Astrocyte (in vitro differentiated cells and primary cell): ENCODE measurements around the gene KCNMA1. TPM values are rescaled to one million over a fixed set of nuclear protein-coding genes. Genes with fewer than 3 reads are reported as not detected.

Source experiments
- DNase-seq: peaks from one replicate; pipeline ENCODE4 v3.0.0-alpha.2; 2010; ENCODE audit warnings: low read depth
- FAIRE-seq: peaks from 2 replicates; lab custom pipeline; 2011; peaks lifted over from hg19 to GRCh38; lab: Jason Lieb, UNC
- H2AFZ ChIP-seq: 2 replicates; pipeline ENCODE4 v1.6.0; 2012; ENCODE audit warnings: low read depth, low read length, inconsistent platforms
- H3K27ac ChIP-seq: 2 replicates; pipeline ENCODE4 v1.5.1; 2011; ENCODE audit warnings: low read depth, low read length, inconsistent platforms
- H3K27me3 ChIP-seq: 2 replicates; pipeline ENCODE4 v1.6.0; 2011; ENCODE audit warnings: low read length, inconsistent platforms; ENCODE audit not compliant: insufficient read depth
- H3K36me3 ChIP-seq: 2 replicates; pipeline ENCODE4 v1.5.1; 2011; ENCODE audit warnings: low read length, inconsistent platforms; ENCODE audit not compliant: insufficient read depth
- H3K4me1 ChIP-seq: 2 replicates; pipeline ENCODE4 v1.5.1; 2011; ENCODE audit warnings: low read length, inconsistent platforms; ENCODE audit not compliant: insufficient read depth
- H3K4me2 ChIP-seq: 2 replicates; pipeline ENCODE4 v1.6.0; 2012; ENCODE audit warnings: low read length, inconsistent platforms
- H3K4me3 ChIP-seq: 2 replicates; pipeline ENCODE4 v1.5.1; 2011; ENCODE audit warnings: low read depth, mild to moderate bottlenecking, low read length, inconsistent platforms; ENCODE audit not compliant: insufficient read depth
- H3K79me2 ChIP-seq: 2 replicates; pipeline ENCODE4 v1.6.0; 2012; ENCODE audit warnings: mild to moderate bottlenecking, low read length, inconsistent platforms; ENCODE audit not compliant: insufficient read depth
- H3K9ac ChIP-seq: 2 replicates; pipeline ENCODE4 v1.6.0; 2012; ENCODE audit warnings: mild to moderate bottlenecking, low read length, inconsistent platforms
- H3K9me3 ChIP-seq: 2 replicates; pipeline ENCODE4 v1.5.1; 2012; ENCODE audit warnings: low read depth, mild to moderate bottlenecking, low read length, inconsistent platforms; ENCODE audit not compliant: insufficient read depth
- H4K20me1 ChIP-seq: 2 replicates; pipeline ENCODE4 v1.6.0; 2012; ENCODE audit warnings: low read length, inconsistent platforms; ENCODE audit not compliant: insufficient read depth
- H3K27ac Mint-ChIP-seq: one replicate; pipeline ENCODE4 v1.8.0; 2021; ENCODE audit warnings: mild to moderate bottlenecking, mixed read lengths; ENCODE audit not compliant: unreplicated experiment
- H3K27me3 Mint-ChIP-seq: one replicate; pipeline ENCODE4 v1.8.0; 2021; ENCODE audit warnings: low read depth, mixed read lengths; ENCODE audit not compliant: unreplicated experiment
- H3K36me3 Mint-ChIP-seq: one replicate; pipeline ENCODE4 v1.8.0; 2021; ENCODE audit warnings: low read depth, mixed read lengths; ENCODE audit not compliant: unreplicated experiment
- H3K4me1 Mint-ChIP-seq: one replicate; pipeline ENCODE4 v1.8.0; 2021; ENCODE audit warnings: low read depth, mixed read lengths; ENCODE audit not compliant: unreplicated experiment
- H3K4me3 Mint-ChIP-seq: one replicate; pipeline ENCODE4 v1.8.0; 2021; ENCODE audit warnings: mild to moderate bottlenecking, moderate library complexity, mixed read lengths; ENCODE audit not compliant: unreplicated experiment
- H3K9me3 Mint-ChIP-seq: one replicate; pipeline ENCODE4 v1.8.0; 2021; ENCODE audit warnings: mild to moderate bottlenecking, mixed read lengths; ENCODE audit not compliant: unreplicated experiment
- EZH2 ChIP-seq: IDR thresholded peaks from 2 replicates; pipeline ENCODE4 v1.6.1; 2012; ENCODE audit warnings: mild to moderate bottlenecking, low read length, inconsistent platforms; ENCODE audit not compliant: insufficient read depth
- total RNA-seq: library from RNA; stranded (reverse); gene quantifications from 2 replicates; pipeline ENCODE4 v1.2.1, GENCODE V29; 2021
- TF ChIP-seq, protein P1 (sequence below): IDR thresholded peaks from 2 replicates; pipeline ENCODE4 v1.5.1; 2011; ENCODE audit warnings: low read depth, mild to moderate bottlenecking, inconsistent platforms, low read length, moderate library complexity; ENCODE audit not compliant: insufficient read depth

KCNMA1 gene
- total RNA-seq, 1 donor from 2014 or later: 45.8 TPM

DNA sequence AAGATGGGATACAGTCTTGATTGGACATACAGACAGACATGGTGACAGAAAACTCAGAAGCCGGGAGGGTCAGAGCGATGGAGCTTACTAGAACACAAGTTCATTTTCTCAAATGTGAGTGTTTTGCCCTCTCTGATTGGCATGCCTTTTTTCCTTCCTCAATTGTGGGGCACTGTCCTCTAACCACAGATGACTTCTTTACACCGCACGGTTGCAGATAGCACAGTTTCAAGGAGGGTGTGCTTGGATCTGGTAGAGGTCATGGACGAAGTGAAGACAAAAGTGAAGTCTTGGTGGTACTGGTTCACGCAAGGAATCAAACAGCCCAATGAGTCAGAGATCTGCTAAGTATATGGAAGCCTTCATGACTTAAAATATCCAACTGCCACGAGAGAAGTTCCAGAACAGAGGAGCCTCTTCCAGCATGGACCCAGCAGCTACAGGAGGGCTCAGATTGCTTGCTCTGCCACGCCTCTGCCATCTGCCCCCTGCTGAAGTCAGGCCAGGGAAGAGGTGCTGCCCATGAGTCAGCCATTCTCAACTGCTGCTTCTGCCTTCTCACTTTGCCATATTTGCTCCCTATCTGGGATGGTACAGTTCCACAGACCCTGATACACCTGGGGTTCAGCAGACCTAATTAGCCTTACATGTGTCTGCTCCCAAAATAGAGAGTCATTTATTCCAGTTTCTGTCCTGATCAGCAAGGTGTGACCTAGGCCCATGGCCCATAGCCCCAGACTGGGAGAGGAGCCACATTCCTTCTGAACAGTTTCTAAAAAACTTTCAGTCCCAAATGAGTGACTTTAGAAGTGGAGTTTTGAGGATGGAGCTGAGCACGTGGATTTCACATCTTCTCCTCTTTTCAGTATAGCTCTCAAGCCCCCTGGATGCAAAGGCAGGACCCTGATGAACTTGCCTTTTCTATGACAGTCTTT lies 413.8 kb downstream of the KCNMA1 start:
- no peak for FAIRE-seq

DNA sequence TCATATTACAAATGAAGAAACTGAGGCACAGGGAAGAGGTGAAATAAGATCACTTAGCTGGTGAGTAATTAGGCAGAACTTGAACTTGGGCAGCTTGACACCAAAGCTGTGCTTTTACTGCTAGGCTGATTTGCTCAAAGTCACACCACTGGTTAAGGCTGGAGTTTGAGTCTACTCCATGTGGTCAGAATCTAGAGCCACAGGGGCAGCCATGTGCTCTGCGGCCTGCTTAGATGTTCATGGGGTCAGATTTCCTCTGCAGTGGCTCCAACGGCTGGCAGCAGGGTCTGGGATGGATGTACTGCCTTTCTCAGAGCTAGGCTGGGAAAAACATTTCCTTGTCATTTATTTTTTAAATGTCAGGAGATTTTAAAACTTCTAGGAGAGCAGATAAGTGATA lies 417.5 kb downstream of the KCNMA1 start:
- H3K9me3 Mint-ChIP-seq: no peaks in the 10 kb centered on the region
- H3K4me3 Mint-ChIP-seq: no peak overlapping the region
- Histone ChIP-seq H4K20me1 (no peaks in the 10 kb centered on the region), H2AFZ (no peak overlapping the region), H3K4me3 (no peak overlapping the region), H3K9me3 (no peaks in the 10 kb centered on the region), H3K9ac (no peak overlapping the region), H3K27ac (no peak overlapping the region), H3K4me1 (no peaks in the 10 kb centered on the region), H3K36me3 (no peaks in the 10 kb centered on the region), H3K27me3 (no peaks in the 10 kb centered on the region), H3K4me2 (no peak overlapping the region), H3K79me2 (no peaks in the 10 kb centered on the region)
- no peak for TF ChIP-seq EZH2
- TF ChIP-seq, protein P1, sequence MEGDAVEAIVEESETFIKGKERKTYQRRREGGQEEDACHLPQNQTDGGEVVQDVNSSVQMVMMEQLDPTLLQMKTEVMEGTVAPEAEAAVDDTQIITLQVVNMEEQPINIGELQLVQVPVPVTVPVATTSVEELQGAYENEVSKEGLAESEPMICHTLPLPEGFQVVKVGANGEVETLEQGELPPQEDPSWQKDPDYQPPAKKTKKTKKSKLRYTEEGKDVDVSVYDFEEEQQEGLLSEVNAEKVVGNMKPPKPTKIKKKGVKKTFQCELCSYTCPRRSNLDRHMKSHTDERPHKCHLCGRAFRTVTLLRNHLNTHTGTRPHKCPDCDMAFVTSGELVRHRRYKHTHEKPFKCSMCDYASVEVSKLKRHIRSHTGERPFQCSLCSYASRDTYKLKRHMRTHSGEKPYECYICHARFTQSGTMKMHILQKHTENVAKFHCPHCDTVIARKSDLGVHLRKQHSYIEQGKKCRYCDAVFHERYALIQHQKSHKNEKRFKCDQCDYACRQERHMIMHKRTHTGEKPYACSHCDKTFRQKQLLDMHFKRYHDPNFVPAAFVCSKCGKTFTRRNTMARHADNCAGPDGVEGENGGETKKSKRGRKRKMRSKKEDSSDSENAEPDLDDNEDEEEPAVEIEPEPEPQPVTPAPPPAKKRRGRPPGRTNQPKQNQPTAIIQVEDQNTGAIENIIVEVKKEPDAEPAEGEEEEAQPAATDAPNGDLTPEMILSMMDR: no peak
- DNase-seq: no peak
- H3K36me3 Mint-ChIP-seq: peaks cover 7% of the 10 kb centered on the region
- no peak overlapping the region for H3K27ac Mint-ChIP-seq
- no peak for FAIRE-seq
- peaks cover 14% of the 10 kb centered on the region for H3K4me1 Mint-ChIP-seq
- no peaks in the 10 kb centered on the region for H3K27me3 Mint-ChIP-seq

More for the DNA sequence above, 413.8 kb downstream of the KCNMA1 start:
- H3K36me3 ChIP-seq: no peaks in the 10 kb centered on the region
- no peaks in the 10 kb centered on the region for H4K20me1 ChIP-seq
- H3K4me1 ChIP-seq: peaks cover 7% of the 10 kb centered on the region
- H3K4me2 ChIP-seq: no peak overlapping the region
- H3K27ac Mint-ChIP-seq: no peak overlapping the region
- no peak overlapping the region for H3K27ac ChIP-seq
- no peak for DNase-seq
- H3K4me1 Mint-ChIP-seq: peaks cover 35% of the 10 kb centered on the region
- H3K36me3 Mint-ChIP-seq: peaks cover 7% of the 10 kb centered on the region
- H3K27me3 ChIP-seq: no peaks in the 10 kb centered on the region
- H3K9ac ChIP-seq: no peak overlapping the region
- H3K4me3 Mint-ChIP-seq: no peak overlapping the region
- H3K9me3 ChIP-seq: no peaks in the 10 kb centered on the region
- no peak for TF ChIP-seq EZH2
- TF ChIP-seq, protein P1: no peak
- no peaks in the 10 kb centered on the region for H3K79me2 ChIP-seq
- no peak overlapping the region for H2AFZ ChIP-seq
- H3K9me3 Mint-ChIP-seq: no peaks in the 10 kb centered on the region
- H3K27me3 Mint-ChIP-seq: no peaks in the 10 kb centered on the region
- H3K4me3 ChIP-seq: no peak overlapping the region

DNA sequence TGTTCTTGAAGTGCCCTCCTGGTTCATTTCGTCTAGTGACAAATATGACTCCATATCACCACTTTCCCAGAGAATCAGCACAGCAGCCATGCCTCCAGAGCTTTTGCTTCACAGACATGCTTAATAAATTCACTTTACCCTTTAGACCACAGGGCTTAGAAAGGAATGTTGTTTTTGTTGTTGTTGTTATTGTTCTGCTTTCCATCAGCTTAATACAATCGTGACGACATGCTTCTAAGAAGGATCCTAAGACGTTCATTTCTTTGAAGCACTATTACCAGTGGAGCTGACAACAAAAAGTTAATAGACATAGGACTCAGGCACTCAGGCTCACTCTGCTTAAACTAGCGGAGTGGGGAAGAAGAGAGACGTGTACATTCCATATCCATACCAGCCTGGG lies 418.6 kb downstream of the KCNMA1 start:
- Histone ChIP-seq H3K27me3 (no peaks in the 10 kb centered on the region), H3K4me3 (no peak overlapping the region), H4K20me1 (no peaks in the 10 kb centered on the region), H3K4me1 (no peaks in the 10 kb centered on the region), H3K27ac (no peak overlapping the region), H3K9me3 (no peaks in the 10 kb centered on the region), H3K9ac (no peak overlapping the region), H2AFZ (no peak overlapping the region), H3K36me3 (no peaks in the 10 kb centered on the region), H3K79me2 (no peaks in the 10 kb centered on the region), H3K4me2 (no peak overlapping the region)
- H3K27me3 Mint-ChIP-seq: no peaks in the 10 kb centered on the region
- DNase-seq: no peak
- H3K36me3 Mint-ChIP-seq: peaks cover 7% of the 10 kb centered on the region
- H3K9me3 Mint-ChIP-seq: no peaks in the 10 kb centered on the region
- TF ChIP-seq, protein P1: no peak
- TF ChIP-seq EZH2: no peak
- H3K27ac Mint-ChIP-seq: no peak overlapping the region
- H3K4me1 Mint-ChIP-seq: peaks cover 12% of the 10 kb centered on the region
- FAIRE-seq: no peak
- H3K4me3 Mint-ChIP-seq: no peak overlapping the region
